ENCODE results near the gene TMPRSS7. TPM values are rescaled to one million over a fixed set of nuclear protein-coding genes. Genes with fewer than 3 reads are reported as not detected.

The TMPRSS7 gene
- total RNA-seq, 1 donor from 2014 or later: not detected

- peak; percentile 79 for ATAC-seq (ENCODE audit: low read depth)
- H3K4me3 Mint-ChIP-seq: peak within 1 kb of the TSS; percentile 86
These were observed 35.7 kb upstream of the TMPRSS7 start, which contains the start of gene TAGLN3 for GRCh38 chr3:111998636-111999483. TSS of gene TAGLN3 (plus strand) at chr3:111998922. CDS start at chr3:111999423, 501 bp downstream.

DNA sequence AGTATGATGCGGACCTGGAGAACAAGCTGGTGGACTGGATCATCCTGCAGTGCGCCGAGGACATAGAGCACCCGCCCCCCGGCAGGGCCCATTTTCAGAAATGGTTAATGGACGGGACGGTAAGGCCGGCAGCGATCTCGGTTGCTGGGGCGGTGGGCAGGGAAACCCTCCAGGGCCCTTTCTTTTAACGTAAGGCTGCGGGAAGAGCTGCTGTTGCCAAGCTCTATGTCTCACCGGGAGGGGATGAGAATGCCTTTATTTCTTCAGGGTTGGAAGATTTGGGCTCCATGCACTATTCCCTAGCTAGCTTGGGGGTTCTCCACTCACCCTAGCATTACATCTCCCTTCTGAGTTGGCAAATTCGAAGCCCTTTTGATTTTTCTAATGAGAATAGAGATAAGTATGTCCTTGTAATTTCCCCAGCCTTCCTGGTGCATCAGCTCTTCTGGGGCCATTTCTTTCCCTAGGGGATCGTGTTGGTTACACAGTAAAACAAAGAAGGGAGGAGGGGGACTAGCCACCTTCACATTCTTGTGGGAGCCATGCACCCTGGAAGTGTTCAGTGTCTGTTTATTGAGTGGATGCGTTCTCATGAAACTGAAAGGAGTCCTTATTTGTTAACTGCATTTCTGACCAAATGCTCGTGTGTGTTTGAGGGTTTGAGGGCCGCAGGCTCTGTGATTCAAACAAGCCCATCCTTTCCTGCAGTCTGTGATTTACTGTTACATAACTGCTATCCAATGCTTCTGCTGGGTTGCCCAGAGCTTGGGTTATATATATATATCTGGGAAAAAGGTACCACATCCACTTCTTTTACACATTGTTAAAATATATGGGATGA lies 34.8 kb upstream of the TMPRSS7 start:
- Mint-ChIP-seq H3K27me3 (peaks cover 8% of the 10 kb centered on the region), H3K9me3 (no peaks in the 10 kb centered on the region), H3K27ac (no peak overlapping the region), H3K36me3 (ENCODE audit: low read depth) (peaks cover 5% of the 10 kb centered on the region), H3K4me1 (peaks cover 15% of the 10 kb centered on the region), H3K4me3 (peak overlapping the region; percentile 86)
- ChIA-PET CTCF (interaction anchor here (0.7 to 3.1 kb wide), 5 partner anchors 10 to 32 kb away, joined by 3 to 20 read pairs (median 4); no protein-coding TSS in a partner anchor), POLR2A (interaction anchor here (0.5 to 1.5 kb wide), 5 partner anchors 11 to 333 kb away, joined by 3 to 5 read pairs (median 4); partner anchors contain the start of gene ABHD10)
- intact Hi-C loops (cut with micrococcal nuclease): no loop called here
- ATAC-seq (ENCODE audit: low read depth) (no peak), DNase-seq (no peak)
- TF ChIP-seq, protein P1, sequence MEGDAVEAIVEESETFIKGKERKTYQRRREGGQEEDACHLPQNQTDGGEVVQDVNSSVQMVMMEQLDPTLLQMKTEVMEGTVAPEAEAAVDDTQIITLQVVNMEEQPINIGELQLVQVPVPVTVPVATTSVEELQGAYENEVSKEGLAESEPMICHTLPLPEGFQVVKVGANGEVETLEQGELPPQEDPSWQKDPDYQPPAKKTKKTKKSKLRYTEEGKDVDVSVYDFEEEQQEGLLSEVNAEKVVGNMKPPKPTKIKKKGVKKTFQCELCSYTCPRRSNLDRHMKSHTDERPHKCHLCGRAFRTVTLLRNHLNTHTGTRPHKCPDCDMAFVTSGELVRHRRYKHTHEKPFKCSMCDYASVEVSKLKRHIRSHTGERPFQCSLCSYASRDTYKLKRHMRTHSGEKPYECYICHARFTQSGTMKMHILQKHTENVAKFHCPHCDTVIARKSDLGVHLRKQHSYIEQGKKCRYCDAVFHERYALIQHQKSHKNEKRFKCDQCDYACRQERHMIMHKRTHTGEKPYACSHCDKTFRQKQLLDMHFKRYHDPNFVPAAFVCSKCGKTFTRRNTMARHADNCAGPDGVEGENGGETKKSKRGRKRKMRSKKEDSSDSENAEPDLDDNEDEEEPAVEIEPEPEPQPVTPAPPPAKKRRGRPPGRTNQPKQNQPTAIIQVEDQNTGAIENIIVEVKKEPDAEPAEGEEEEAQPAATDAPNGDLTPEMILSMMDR (IDR thresholded peaks at IDR 0.05): no peak

More at GRCh38 chr3:111998636-111999483, 35.7 kb upstream of the TMPRSS7 start, which contains the start of gene TAGLN3:
- H3K27me3 Mint-ChIP-seq: peaks cover 8% of the 10 kb centered on the region
- H3K4me1 Mint-ChIP-seq: peaks cover 15% of the 10 kb centered on the region
- H3K27ac Mint-ChIP-seq: no peak within 1 kb of the TSS
- POLR2A ChIA-PET: interaction anchor here (0.6 to 1.5 kb wide), 4 partner anchors 10 to 330 kb away, joined by 3 to 5 read pairs (median 4); partner anchors contain the start of gene ABHD10
- intact Hi-C loops (cut with micrococcal nuclease): no loop called here
- H3K9me3 Mint-ChIP-seq: no peaks in the 10 kb centered on the region
- TF ChIP-seq, protein P1 (IDR thresholded peaks at IDR 0.05): no peak
- CTCF ChIA-PET: interaction anchor here (0.7 to 3.1 kb wide), 2 partner anchors 10 to 15 kb away, joined by 3 to 20 read pairs; no protein-coding TSS in a partner anchor
- H3K36me3 Mint-ChIP-seq (ENCODE audit: low read depth): peaks cover 8% of the 10 kb centered on the region
- DNase-seq: peak; percentile 21

DNA sequence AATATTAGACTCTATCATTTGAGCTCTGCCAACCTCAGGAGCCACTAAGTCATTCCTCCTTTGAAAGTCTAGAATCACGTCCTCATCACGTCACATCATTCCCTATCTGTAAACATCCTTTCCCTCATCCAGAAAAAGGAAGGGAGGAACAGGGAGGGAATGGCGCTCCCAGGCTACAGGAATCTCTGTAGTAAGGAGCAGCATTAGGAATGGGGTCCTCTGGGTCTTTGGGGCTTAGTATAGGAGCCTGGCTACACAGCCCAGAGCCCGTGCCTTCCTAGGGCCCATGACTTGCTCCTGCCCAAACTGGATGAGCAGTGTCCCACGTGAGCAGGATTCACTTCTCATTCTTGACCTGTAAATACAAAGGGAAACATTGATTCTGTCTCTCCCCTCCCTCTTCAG lies 34.2 kb upstream of the TMPRSS7 start:
- TF ChIP-seq, protein P1 (IDR thresholded peaks at IDR 0.05): no peak
- H3K4me3 Mint-ChIP-seq: no peak overlapping the region

GRCh38 chr3:112000966-112001365 lies 33.6 kb upstream of the TMPRSS7 start:
- TF ChIP-seq, protein P1 (IDR thresholded peaks at IDR 0.05): no peak
- DNase-seq (no peak), ATAC-seq (ENCODE audit: low read depth) (no peak)
- H3K27me3 Mint-ChIP-seq: peaks cover 8% of the 10 kb centered on the region
- CTCF ChIA-PET: interaction anchor here (0.7 to 1.7 kb wide), 4 partner anchors 12 to 285 kb away, joined by 3 to 6 read pairs (median 4); no protein-coding TSS in a partner anchor
- H3K36me3 Mint-ChIP-seq (ENCODE audit: low read depth): no peaks in the 10 kb centered on the region
- no peak overlapping the region for H3K4me3 Mint-ChIP-seq
- peaks cover 15% of the 10 kb centered on the region for H3K4me1 Mint-ChIP-seq
- no peak overlapping the region for H3K27ac Mint-ChIP-seq
- POLR2A ChIA-PET: no interaction called here
- H3K9me3 Mint-ChIP-seq: no peaks in the 10 kb centered on the region
- intact Hi-C loops (cut with micrococcal nuclease): no loop called here

More for the DNA sequence above, 34.2 kb upstream of the TMPRSS7 start:
- Mint-ChIP-seq H3K27me3 (peaks cover 8% of the 10 kb centered on the region), H3K27ac (no peak overlapping the region), H3K4me1 (peaks cover 15% of the 10 kb centered on the region), H3K36me3 (ENCODE audit: low read depth) (peaks cover under 1% of the 10 kb centered on the region), H3K9me3 (no peaks in the 10 kb centered on the region)
- POLR2A ChIA-PET: interaction anchor here (0.5 kb wide), 1 partner anchor 334 kb away, joined by 3 read pairs; no protein-coding TSS in a partner anchor
- ATAC-seq (ENCODE audit: low read depth) (no peak), DNase-seq (no peak)
- intact Hi-C loops (cut with micrococcal nuclease): no loop called here
- CTCF ChIA-PET: interaction anchor here (0.7 to 1.7 kb wide), 4 partner anchors 11 to 284 kb away, joined by 3 to 6 read pairs (median 4); no protein-coding TSS in a partner anchor
